HepG2 (cell line): ENCODE data around the gene PEX10. TPM values are rescaled to one million over a fixed set of nuclear protein-coding genes. Genes with fewer than 3 reads are reported as not detected.

Source experiments
- ISX ChIP-seq: sonication (generic); formaldehyde crosslinking; conservative IDR thresholded peaks from 2 replicates; pipeline ENCODE4 v1.5.0; 2020; ENCODE audit warnings: missing genetic modification reagents
- PHF21A ChIP-seq: sonication (generic); formaldehyde crosslinking; IDR thresholded peaks from 2 replicates; pipeline ENCODE4 v1.5.0; 2020; ENCODE audit warnings: mild to moderate bottlenecking, missing genetic modification reagents
- RNF2 ChIP-seq: fragments of 450-650 bp; conservative IDR thresholded peaks from 2 replicates; pipeline ENCODE4 v1.6.1; 2016; ENCODE audit warnings: low read depth
- polyA plus RNA-seq, 8 experiments: library from polyadenylated mRNA; depleted of rRNA in 3 of 8; stranded (reverse) in 7 of 8; unstranded in 1 of 8; fragments of >200 nt; fragmentation: Illumina TruSeq in 4 of 8; extraction: Trizol in 4 of 8; gene quantifications; 2 replicates each; pipeline versions ENCODE4 v1.2.1 to v1.2.3, GENCODE V29; 2011 to 2016; ENCODE audit warnings: low read depth in 4 of 8, missing spikeins in 1 of 8, mixed read lengths in 1 of 8; ENCODE audit not compliant: insufficient read depth in 1 of 8
- total RNA-seq, 5 experiments: library from RNA; depleted of rRNA; stranded (reverse); fragments of >200 nt; fragmentation: Illumina TruSeq; extraction: Trizol; gene quantifications; 2 replicates each; pipeline ENCODE4 v1.2.3, GENCODE V29; 2016; ENCODE audit warnings: low read depth in 1 of 5
- TF ChIP-seq, protein P1 (sequence below): sonication (generic); formaldehyde crosslinking; IDR thresholded peaks from 2 replicates; pipeline ENCODE4 v1.4.0; 2020; ENCODE audit warnings: mild to moderate bottlenecking, missing genetic modification reagents
- TF ChIP-seq, protein P2 (sequence below): fragments of 450-650 bp; IDR thresholded peaks from 2 replicates; pipeline ENCODE4 v1.6.1; 2016
- TF ChIP-seq, protein P3 (sequence below): sonication (generic); formaldehyde crosslinking; IDR thresholded peaks from 2 replicates; pipeline ENCODE4; 2020; ENCODE audit warnings: missing genetic modification reagents, mild to moderate bottlenecking, borderline replicate concordance
- TF ChIP-seq, protein P4 (sequence below): IDR thresholded peaks from 2 replicates; pipeline ENCODE4 v1.6.1; 2016; ENCODE audit warnings: low read depth, missing genetic modification reagents, missing compliant biosample characterization
- TF ChIP-seq, protein P5 (sequence below): sonication (generic); formaldehyde crosslinking; IDR thresholded peaks from 2 replicates; pipeline ENCODE4 v1.5.1; 2020; ENCODE audit warnings: mild to moderate bottlenecking, missing genetic modification reagents, borderline replicate concordance

PEX10 gene
- total and polyA plus RNA-seq, 2 of the 13 experiments (the other 11 are each of a cell fraction or from before 2014, with no cell fraction given), result 16.1 to 39.6 TPM

DNA sequence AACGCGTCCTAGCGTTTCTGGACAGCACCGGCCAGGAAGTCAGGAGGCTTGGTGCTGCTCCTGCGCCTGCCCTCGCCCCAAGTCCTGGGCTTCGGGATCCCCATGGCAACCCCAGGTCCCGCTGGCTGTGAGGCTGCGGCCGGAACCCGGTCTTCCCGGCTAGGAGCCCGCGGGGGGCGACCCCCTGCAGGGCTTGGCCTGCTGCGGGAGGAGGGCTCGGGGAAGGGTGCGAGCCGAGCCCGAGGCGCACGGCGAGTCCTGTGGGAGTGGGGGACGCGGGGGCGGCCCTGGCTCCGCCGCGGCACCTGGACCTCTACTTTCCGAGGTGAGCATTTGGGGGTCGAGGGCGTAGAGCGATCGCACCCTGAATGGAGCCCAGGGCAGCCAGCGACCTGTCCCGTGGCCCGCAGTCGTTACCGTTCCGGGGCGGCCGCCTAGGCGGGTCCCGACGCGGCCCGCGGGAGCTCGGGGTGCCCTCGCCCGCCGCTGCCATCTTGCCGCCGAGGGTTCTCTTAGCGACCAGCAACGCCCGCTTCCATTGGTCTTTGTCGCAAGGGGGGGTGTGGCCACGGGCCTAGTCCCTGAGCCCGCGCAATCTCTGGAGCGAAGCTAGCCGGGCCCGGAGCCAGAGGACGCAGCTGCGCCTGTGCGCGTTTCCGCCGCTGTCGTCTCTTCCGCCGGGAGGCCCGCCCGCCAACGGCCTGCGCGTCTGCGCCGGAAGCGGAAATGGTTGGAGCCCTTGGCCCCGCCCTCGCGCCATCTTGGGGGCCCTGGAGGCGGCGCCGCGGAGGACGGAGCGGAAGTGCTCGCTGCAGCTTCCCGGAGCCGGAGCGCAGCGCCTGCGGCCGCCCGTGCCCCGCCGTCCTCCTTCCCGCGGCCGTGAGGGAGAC is 21.1 kb downstream of the PEX10 start, which contains the start of the genes MORN1 and RER1 (continued):
- TF ChIP-seq, protein P1, sequence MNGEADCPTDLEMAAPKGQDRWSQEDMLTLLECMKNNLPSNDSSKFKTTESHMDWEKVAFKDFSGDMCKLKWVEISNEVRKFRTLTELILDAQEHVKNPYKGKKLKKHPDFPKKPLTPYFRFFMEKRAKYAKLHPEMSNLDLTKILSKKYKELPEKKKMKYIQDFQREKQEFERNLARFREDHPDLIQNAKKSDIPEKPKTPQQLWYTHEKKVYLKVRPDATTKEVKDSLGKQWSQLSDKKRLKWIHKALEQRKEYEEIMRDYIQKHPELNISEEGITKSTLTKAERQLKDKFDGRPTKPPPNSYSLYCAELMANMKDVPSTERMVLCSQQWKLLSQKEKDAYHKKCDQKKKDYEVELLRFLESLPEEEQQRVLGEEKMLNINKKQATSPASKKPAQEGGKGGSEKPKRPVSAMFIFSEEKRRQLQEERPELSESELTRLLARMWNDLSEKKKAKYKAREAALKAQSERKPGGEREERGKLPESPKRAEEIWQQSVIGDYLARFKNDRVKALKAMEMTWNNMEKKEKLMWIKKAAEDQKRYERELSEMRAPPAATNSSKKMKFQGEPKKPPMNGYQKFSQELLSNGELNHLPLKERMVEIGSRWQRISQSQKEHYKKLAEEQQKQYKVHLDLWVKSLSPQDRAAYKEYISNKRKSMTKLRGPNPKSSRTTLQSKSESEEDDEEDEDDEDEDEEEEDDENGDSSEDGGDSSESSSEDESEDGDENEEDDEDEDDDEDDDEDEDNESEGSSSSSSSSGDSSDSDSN (CRISPR knock-in tag), result peak; percentile 79
- TF ChIP-seq, protein P2, sequence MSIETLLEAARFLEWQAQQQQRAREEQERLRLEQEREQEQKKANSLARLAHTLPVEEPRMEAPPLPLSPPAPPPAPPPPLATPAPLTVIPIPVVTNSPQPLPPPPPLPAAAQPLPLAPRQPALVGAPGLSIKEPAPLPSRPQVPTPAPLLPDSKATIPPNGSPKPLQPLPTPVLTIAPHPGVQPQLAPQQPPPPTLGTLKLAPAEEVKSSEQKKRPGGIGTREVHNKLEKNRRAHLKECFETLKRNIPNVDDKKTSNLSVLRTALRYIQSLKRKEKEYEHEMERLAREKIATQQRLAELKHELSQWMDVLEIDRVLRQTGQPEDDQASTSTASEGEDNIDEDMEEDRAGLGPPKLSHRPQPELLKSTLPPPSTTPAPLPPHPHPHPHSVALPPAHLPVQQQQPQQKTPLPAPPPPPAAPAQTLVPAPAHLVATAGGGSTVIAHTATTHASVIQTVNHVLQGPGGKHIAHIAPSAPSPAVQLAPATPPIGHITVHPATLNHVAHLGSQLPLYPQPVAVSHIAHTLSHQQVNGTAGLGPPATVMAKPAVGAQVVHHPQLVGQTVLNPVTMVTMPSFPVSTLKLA, result peak; percentile 46; the same call in 1 of the 2 replicates
- TF ChIP-seq RNF2, result no peak
- TF ChIP-seq ISX (CRISPR knock-in tag), result 0 out of 2 replicates have a peak, but pooled peaks have one; percentile 26
- TF ChIP-seq, protein P3, sequence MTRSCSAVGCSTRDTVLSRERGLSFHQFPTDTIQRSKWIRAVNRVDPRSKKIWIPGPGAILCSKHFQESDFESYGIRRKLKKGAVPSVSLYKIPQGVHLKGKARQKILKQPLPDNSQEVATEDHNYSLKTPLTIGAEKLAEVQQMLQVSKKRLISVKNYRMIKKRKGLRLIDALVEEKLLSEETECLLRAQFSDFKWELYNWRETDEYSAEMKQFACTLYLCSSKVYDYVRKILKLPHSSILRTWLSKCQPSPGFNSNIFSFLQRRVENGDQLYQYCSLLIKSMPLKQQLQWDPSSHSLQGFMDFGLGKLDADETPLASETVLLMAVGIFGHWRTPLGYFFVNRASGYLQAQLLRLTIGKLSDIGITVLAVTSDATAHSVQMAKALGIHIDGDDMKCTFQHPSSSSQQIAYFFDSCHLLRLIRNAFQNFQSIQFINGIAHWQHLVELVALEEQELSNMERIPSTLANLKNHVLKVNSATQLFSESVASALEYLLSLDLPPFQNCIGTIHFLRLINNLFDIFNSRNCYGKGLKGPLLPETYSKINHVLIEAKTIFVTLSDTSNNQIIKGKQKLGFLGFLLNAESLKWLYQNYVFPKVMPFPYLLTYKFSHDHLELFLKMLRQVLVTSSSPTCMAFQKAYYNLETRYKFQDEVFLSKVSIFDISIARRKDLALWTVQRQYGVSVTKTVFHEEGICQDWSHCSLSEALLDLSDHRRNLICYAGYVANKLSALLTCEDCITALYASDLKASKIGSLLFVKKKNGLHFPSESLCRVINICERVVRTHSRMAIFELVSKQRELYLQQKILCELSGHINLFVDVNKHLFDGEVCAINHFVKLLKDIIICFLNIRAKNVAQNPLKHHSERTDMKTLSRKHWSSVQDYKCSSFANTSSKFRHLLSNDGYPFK (CRISPR knock-in tag), result peak; percentile 85; the same call in 1 of the 2 replicates
- TF ChIP-seq, protein P4, sequence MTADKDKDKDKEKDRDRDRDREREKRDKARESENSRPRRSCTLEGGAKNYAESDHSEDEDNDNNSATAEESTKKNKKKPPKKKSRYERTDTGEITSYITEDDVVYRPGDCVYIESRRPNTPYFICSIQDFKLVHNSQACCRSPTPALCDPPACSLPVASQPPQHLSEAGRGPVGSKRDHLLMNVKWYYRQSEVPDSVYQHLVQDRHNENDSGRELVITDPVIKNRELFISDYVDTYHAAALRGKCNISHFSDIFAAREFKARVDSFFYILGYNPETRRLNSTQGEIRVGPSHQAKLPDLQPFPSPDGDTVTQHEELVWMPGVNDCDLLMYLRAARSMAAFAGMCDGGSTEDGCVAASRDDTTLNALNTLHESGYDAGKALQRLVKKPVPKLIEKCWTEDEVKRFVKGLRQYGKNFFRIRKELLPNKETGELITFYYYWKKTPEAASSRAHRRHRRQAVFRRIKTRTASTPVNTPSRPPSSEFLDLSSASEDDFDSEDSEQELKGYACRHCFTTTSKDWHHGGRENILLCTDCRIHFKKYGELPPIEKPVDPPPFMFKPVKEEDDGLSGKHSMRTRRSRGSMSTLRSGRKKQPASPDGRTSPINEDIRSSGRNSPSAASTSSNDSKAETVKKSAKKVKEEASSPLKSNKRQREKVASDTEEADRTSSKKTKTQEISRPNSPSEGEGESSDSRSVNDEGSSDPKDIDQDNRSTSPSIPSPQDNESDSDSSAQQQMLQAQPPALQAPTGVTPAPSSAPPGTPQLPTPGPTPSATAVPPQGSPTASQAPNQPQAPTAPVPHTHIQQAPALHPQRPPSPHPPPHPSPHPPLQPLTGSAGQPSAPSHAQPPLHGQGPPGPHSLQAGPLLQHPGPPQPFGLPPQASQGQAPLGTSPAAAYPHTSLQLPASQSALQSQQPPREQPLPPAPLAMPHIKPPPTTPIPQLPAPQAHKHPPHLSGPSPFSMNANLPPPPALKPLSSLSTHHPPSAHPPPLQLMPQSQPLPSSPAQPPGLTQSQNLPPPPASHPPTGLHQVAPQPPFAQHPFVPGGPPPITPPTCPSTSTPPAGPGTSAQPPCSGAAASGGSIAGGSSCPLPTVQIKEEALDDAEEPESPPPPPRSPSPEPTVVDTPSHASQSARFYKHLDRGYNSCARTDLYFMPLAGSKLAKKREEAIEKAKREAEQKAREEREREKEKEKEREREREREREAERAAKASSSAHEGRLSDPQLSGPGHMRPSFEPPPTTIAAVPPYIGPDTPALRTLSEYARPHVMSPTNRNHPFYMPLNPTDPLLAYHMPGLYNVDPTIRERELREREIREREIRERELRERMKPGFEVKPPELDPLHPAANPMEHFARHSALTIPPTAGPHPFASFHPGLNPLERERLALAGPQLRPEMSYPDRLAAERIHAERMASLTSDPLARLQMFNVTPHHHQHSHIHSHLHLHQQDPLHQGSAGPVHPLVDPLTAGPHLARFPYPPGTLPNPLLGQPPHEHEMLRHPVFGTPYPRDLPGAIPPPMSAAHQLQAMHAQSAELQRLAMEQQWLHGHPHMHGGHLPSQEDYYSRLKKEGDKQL (CRISPR knock-in tag), result no peak
- 0 out of 2 replicates have a peak, but pooled peaks have one; percentile 31 for TF ChIP-seq PHF21A
- TF ChIP-seq, protein P5, sequence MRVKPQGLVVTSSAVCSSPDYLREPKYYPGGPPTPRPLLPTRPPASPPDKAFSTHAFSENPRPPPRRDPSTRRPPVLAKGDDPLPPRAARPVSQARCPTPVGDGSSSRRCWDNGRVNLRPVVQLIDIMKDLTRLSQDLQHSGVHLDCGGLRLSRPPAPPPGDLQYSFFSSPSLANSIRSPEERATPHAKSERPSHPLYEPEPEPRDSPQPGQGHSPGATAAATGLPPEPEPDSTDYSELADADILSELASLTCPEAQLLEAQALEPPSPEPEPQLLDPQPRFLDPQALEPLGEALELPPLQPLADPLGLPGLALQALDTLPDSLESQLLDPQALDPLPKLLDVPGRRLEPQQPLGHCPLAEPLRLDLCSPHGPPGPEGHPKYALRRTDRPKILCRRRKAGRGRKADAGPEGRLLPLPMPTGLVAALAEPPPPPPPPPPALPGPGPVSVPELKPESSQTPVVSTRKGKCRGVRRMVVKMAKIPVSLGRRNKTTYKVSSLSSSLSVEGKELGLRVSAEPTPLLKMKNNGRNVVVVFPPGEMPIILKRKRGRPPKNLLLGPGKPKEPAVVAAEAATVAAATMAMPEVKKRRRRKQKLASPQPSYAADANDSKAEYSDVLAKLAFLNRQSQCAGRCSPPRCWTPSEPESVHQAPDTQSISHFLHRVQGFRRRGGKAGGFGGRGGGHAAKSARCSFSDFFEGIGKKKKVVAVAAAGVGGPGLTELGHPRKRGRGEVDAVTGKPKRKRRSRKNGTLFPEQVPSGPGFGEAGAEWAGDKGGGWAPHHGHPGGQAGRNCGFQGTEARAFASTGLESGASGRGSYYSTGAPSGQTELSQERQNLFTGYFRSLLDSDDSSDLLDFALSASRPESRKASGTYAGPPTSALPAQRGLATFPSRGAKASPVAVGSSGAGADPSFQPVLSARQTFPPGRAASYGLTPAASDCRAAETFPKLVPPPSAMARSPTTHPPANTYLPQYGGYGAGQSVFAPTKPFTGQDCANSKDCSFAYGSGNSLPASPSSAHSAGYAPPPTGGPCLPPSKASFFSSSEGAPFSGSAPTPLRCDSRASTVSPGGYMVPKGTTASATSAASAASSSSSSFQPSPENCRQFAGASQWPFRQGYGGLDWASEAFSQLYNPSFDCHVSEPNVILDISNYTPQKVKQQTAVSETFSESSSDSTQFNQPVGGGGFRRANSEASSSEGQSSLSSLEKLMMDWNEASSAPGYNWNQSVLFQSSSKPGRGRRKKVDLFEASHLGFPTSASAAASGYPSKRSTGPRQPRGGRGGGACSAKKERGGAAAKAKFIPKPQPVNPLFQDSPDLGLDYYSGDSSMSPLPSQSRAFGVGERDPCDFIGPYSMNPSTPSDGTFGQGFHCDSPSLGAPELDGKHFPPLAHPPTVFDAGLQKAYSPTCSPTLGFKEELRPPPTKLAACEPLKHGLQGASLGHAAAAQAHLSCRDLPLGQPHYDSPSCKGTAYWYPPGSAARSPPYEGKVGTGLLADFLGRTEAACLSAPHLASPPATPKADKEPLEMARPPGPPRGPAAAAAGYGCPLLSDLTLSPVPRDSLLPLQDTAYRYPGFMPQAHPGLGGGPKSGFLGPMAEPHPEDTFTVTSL (CRISPR knock-in tag), result no peak
